D721Med (cell line): ENCODE measurements around the gene COL9A3.

Source experiments
- DNase-seq: peaks from one replicate; pipeline ENCODE4 v3.0.0; 2011; ENCODE audit warnings: low spot score; ENCODE audit not compliant: insufficient read length
- FAIRE-seq: peaks from 2 replicates; lab custom pipeline; 2011; peaks lifted over from hg19 to GRCh38; lab: Jason Lieb, UNC
- CTCF ChIP-seq: IDR thresholded peaks from 2 replicates; pipeline ENCODE4 v1.5.1; 2012; ENCODE audit warnings: mild to moderate bottlenecking, control low read depth; ENCODE audit not compliant: insufficient read depth; ENCODE audit errors: missing control alignments

Gene COL9A3

GRCh38 chr20:62771396-62772102, 45.3 kb upstream of the COL9A3 start:
- no peak for DNase-seq
- FAIRE-seq = no peak
- no peak for TF ChIP-seq CTCF

- FAIRE-seq (no peak), DNase-seq (no peak)
- TF ChIP-seq CTCF = no peak
Observed at GRCh38 chr20:62772103-62772611, 44.7 kb upstream of the COL9A3 start.

GRCh38 chr20:62772619-62772989, 44.2 kb upstream of the COL9A3 start:
- TF ChIP-seq CTCF = no peak
- DNase-seq = no peak
- FAIRE-seq = no peak

- no peak for FAIRE-seq
- TF ChIP-seq CTCF = no peak
Observed at GRCh38 chr20:62772990-62773844, 43.6 kb upstream of the COL9A3 start.

GRCh38 chr20:62773845-62774714, 42.8 kb upstream of the COL9A3 start:
- peak; percentile 71 for DNase-seq
- no peak for FAIRE-seq
- TF ChIP-seq CTCF = no peak

More at GRCh38 chr20:62772990-62773844, 43.6 kb upstream of the COL9A3 start:
- no peak for DNase-seq

- FAIRE-seq (no peak), DNase-seq (no peak)
- TF ChIP-seq CTCF = no peak
Observed at GRCh38 chr20:62774762-62775161, 42.1 kb upstream of the COL9A3 start.
